Fibroblast of lung (primary cell): ENCODE measurements around the gene BGN. TPM values are rescaled to one million over a fixed set of nuclear protein-coding genes. Genes with fewer than 3 reads are reported as not detected.

Source experiments
- DNase-seq, 2 donors: peaks; one replicate each; pipeline versions ENCODE4 v3.0.0 to v3.0.0-alpha.2; 2010; ENCODE audit warnings: low read depth in 2 of 2
- H2AFZ ChIP-seq: 2 replicates; pipeline ENCODE4 v1.5.1; 2012; ENCODE audit warnings: low read length, control low read depth, inconsistent platforms
- H3K27ac ChIP-seq: 2 replicates; pipeline ENCODE4 v1.5.1; 2011; ENCODE audit warnings: low read length, control low read depth; ENCODE audit not compliant: insufficient read depth
- H3K27me3 ChIP-seq: 2 replicates; pipeline ENCODE4 v1.5.1; 2011; ENCODE audit warnings: mild to moderate bottlenecking, low read length; ENCODE audit not compliant: control insufficient read depth, insufficient read depth
- H3K36me3 ChIP-seq: 2 replicates; pipeline ENCODE4 v1.5.1; 2011; ENCODE audit warnings: low read length; ENCODE audit not compliant: control insufficient read depth, insufficient read depth
- H3K4me1 ChIP-seq: 2 replicates; pipeline ENCODE4 v1.5.1; 2011; ENCODE audit warnings: low read length; ENCODE audit not compliant: control insufficient read depth, insufficient read depth; ENCODE audit errors: extremely low read depth
- H3K4me2 ChIP-seq: 2 replicates; pipeline ENCODE4 v1.5.1; 2011; ENCODE audit warnings: low read length, control low read depth; ENCODE audit not compliant: insufficient read depth; ENCODE audit errors: extremely low read depth
- H3K4me3 ChIP-seq, 4 experiments: fragments of 200-600 bp in 1 of 4; sonication (generic) in 1 of 4; replicated peaks in 1 of 4; 2 replicates each; pipeline ENCODE4 v1.5.1; 2011 to 2016; ENCODE audit warnings: low read length in 4 of 4, low read depth in 3 of 4, mild to moderate bottlenecking in 3 of 4, control low read depth in 2 of 4, inconsistent platforms in 1 of 4, mixed read lengths in 1 of 4; ENCODE audit not compliant: insufficient read depth in 1 of 4; ENCODE audit errors: control extremely low read depth in 1 of 4
- H3K79me2 ChIP-seq: 2 replicates; pipeline ENCODE4 v1.5.1; 2012; ENCODE audit warnings: mild to moderate bottlenecking, low read length, inconsistent platforms; ENCODE audit not compliant: control insufficient read depth, insufficient read depth
- H3K9ac ChIP-seq: 2 replicates; pipeline ENCODE4 v1.5.1; 2011; ENCODE audit warnings: mild to moderate bottlenecking, low read length, control low read depth; ENCODE audit not compliant: insufficient read depth
- H3K9me3 ChIP-seq: 2 replicates; pipeline ENCODE4 v1.5.1; 2012; ENCODE audit warnings: low read depth, low read length; ENCODE audit not compliant: control insufficient read depth, insufficient read depth
- H4K20me1 ChIP-seq: 2 replicates; pipeline ENCODE4 v1.5.1; 2011; ENCODE audit warnings: low read length; ENCODE audit not compliant: control insufficient read depth, insufficient read depth; ENCODE audit errors: extremely low read depth
- EZH2 ChIP-seq: IDR thresholded peaks from 2 replicates; pipeline ENCODE4 v1.5.1; 2012; ENCODE audit warnings: low read length, control low read depth, mild to moderate bottlenecking; ENCODE audit errors: missing control alignments
- polyA plus RNA-seq, 2 donors: library from polyadenylated mRNA; depleted of rRNA in 1 of 2; stranded (reverse) in 1 of 2; unstranded in 1 of 2; fragments of >200 nt; gene quantifications; 2 replicates each; pipeline ENCODE4 v1.2.1, GENCODE V29; 2011 to 2012; ENCODE audit warnings: missing spikeins in 1 of 2
- total RNA-seq: library from RNA; depleted of rRNA; stranded (reverse); fragments of >200 nt; gene quantifications from 2 replicates; pipeline ENCODE4 v1.2.1, GENCODE V29; 2014
- TF ChIP-seq, protein P1 (sequence below), 2 donors: IDR thresholded peaks in 1 of 2; conservative IDR thresholded peaks in 1 of 2; 1 replicate in 1 of 2; 2 replicates in 1 of 2; pipeline ENCODE4 v1.5.1; 2011 to 2012; ENCODE audit warnings: low read length in 2 of 2, control low read depth in 1 of 2, inconsistent platforms in 1 of 2, low read depth in 1 of 2, mild to moderate bottlenecking in 1 of 2

BGN gene
- total and polyA plus RNA-seq, 2 donors (not counting 1 experiment from before 2014, with no cell fraction given) = 10.1 to 61.7 TPM

DNA sequence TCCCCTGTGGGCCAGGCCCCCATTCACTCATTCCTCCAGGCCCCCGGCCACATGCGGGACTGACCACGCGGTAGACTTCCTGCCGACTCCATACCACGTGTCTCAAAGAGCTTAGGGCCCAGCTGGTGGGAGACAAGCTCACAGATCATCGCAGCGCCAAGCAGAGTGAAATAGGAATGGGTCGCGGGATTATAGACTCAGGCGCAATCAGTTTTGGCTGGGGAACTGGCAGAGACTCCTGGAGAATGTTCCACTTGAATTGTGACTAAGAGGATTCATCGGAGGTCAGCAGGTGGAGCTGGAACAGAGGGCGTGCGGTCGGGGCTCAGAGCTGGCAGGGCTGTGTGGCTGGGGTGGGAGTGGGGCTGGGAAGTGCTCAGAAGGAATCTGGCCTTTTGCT lies 38.3 kb downstream of the BGN start:
- no peak overlapping the region for H2AFZ ChIP-seq

DNA sequence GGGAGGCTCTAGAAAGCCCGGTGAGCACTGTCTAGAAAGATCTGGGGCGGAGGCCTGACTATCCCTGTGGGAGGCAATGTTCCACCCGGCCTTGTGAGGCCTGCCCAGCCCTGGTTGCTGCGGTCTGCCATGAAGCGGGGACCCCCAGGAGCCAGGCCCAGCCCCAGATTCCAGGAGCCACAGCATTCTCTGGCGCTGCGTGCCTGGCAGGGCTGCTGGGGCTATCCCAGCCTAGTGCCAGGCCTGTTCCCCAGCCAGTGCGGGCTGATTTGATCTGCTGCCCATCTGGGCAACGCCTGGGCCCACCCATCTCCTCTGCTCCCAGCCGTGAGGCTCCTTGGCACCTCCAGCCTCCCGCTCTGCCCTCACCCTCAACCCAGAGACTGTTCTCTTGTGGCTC lies 42.3 kb downstream of the BGN start:
- no peak overlapping the region for H3K4me2 ChIP-seq
- no peaks in the 10 kb centered on the region for H3K79me2 ChIP-seq
- no peak overlapping the region for H3K27ac ChIP-seq
- no peaks in the 10 kb centered on the region for H3K27me3 ChIP-seq
- H2AFZ ChIP-seq = no peak overlapping the region
- TF ChIP-seq, protein P1, sequence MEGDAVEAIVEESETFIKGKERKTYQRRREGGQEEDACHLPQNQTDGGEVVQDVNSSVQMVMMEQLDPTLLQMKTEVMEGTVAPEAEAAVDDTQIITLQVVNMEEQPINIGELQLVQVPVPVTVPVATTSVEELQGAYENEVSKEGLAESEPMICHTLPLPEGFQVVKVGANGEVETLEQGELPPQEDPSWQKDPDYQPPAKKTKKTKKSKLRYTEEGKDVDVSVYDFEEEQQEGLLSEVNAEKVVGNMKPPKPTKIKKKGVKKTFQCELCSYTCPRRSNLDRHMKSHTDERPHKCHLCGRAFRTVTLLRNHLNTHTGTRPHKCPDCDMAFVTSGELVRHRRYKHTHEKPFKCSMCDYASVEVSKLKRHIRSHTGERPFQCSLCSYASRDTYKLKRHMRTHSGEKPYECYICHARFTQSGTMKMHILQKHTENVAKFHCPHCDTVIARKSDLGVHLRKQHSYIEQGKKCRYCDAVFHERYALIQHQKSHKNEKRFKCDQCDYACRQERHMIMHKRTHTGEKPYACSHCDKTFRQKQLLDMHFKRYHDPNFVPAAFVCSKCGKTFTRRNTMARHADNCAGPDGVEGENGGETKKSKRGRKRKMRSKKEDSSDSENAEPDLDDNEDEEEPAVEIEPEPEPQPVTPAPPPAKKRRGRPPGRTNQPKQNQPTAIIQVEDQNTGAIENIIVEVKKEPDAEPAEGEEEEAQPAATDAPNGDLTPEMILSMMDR (conservative IDR thresholded peaks at IDR 0.05 in 1 of 2, IDR thresholded peaks at IDR 0.05 in 1 of 2; ENCODE audit: low read depth in 1 of 2, low read length in 2 of 2) = no peak
- no peak for TF ChIP-seq EZH2
- H3K9ac ChIP-seq = no peak overlapping the region
- no peak overlapping the region for H3K4me3 ChIP-seq
- DNase-seq = no peak
- H3K4me1 ChIP-seq = no peaks in the 10 kb centered on the region
- no peaks in the 10 kb centered on the region for H3K36me3 ChIP-seq
- no peaks in the 10 kb centered on the region for H3K9me3 ChIP-seq
- H4K20me1 ChIP-seq = no peaks in the 10 kb centered on the region

More for the DNA sequence above, 38.3 kb downstream of the BGN start:
- no peaks in the 10 kb centered on the region for H3K27me3 ChIP-seq
- H3K4me2 ChIP-seq = no peak overlapping the region
- no peaks in the 10 kb centered on the region for H3K36me3 ChIP-seq
- DNase-seq = peak; percentile 6 to 40
- H3K4me3 ChIP-seq = no peak overlapping the region
- H3K9me3 ChIP-seq = no peaks in the 10 kb centered on the region
- H4K20me1 ChIP-seq = no peaks in the 10 kb centered on the region
- H3K79me2 ChIP-seq = no peaks in the 10 kb centered on the region
- no peak overlapping the region for H3K9ac ChIP-seq
- H3K27ac ChIP-seq = no peak overlapping the region
- no peaks in the 10 kb centered on the region for H3K4me1 ChIP-seq
- no peak for TF ChIP-seq EZH2
- TF ChIP-seq, protein P1 (conservative IDR thresholded peaks at IDR 0.05 in 1 of 2, IDR thresholded peaks at IDR 0.05 in 1 of 2; ENCODE audit: low read depth in 1 of 2, low read length in 2 of 2) = no peak

DNA sequence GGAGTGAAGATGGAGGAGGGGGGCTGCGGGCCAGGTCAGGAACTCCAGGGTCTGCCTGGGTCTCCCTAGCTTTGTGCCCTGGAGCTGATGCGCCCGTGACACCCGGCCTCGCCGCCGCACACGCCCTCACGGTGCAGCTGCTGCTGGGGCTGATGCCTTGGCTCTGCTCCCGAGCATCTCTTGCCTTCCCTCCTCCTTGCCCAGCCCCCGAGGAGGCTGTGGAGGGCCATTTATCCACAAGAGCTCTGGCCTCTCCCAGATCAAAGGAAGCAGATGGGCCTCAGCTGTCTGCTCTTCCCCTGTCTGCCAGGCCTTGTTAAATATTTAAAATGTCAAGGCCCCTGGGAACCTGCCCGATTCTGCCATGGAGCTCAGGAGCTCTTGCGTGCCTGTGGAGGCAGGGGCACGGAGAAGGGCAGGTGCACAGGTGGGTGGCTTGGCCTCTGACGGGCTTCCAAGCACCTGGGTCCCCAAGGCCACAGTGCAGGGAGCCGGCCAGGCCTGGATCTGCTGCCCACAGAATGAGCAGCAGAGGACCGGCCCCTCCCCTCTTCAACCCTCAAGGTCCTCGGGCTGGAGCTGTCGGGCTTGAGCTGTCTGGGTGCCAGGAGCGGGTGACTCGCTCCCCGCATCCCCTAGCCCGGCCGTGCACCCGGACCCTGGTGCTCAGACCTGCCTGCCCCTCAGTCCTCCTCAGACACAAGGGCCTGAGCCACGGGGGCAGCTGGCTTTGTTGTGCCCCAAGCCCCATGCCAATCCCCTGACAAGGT lies 42.9 kb downstream of the BGN start:
- H3K9me3 ChIP-seq = no peaks in the 10 kb centered on the region
- H3K4me3 ChIP-seq = no peak overlapping the region
- no peak for DNase-seq
- H3K9ac ChIP-seq = no peak overlapping the region
- H3K27ac ChIP-seq = no peak overlapping the region
- no peaks in the 10 kb centered on the region for H3K79me2 ChIP-seq
- H2AFZ ChIP-seq = no peak overlapping the region
- no peaks in the 10 kb centered on the region for H3K27me3 ChIP-seq
- no peak overlapping the region for H3K4me2 ChIP-seq
- TF ChIP-seq, protein P1 (conservative IDR thresholded peaks at IDR 0.05 in 1 of 2, IDR thresholded peaks at IDR 0.05 in 1 of 2; ENCODE audit: low read depth in 1 of 2, low read length in 2 of 2) = no peak
- TF ChIP-seq EZH2 = no peak
- no peaks in the 10 kb centered on the region for H4K20me1 ChIP-seq
- no peaks in the 10 kb centered on the region for H3K4me1 ChIP-seq
- no peaks in the 10 kb centered on the region for H3K36me3 ChIP-seq
